Right atrium auricular region (tissue), 2 donors: ENCODE results near the gene PLCH1. TPM values are rescaled to one million over a fixed set of nuclear protein-coding genes. Genes with fewer than 3 reads are reported as not detected.

Experiments
- DNase-seq: peaks from one replicate; pipeline ENCODE4 v3.0.0-alpha.2; 2019; ENCODE audit warnings: low spot score
- H3K27ac ChIP-seq, 2 donors: fragments of 200-600 bp; sonication (generic); 1 replicate in 1 of 2; 2 replicates in 1 of 2; pipeline ENCODE4 v1.5.1; 2016 to 2019
- H3K27me3 ChIP-seq, 2 donors: fragments of 200-600 bp; sonication (generic); one replicate each; pipeline versions ENCODE4 v1.5.1 to v1.6.0; 2017 to 2019
- H3K36me3 ChIP-seq: fragments of 200-600 bp; sonication (generic); one replicate; pipeline ENCODE4 v1.5.1; 2016
- H3K4me1 ChIP-seq, 2 donors: fragments of 200-600 bp; sonication (generic); one replicate each; pipeline versions ENCODE4 v1.5.1 to v1.6.0; 2017 to 2019
- H3K4me3 ChIP-seq, 2 donors: fragments of 200-600 bp; sonication (generic); 1 replicate in 1 of 2; 2 replicates in 1 of 2; pipeline ENCODE4 v1.5.1; 2017 to 2019; ENCODE audit warnings: mild to moderate bottlenecking in 1 of 2, moderate library complexity in 1 of 2
- H3K9me3 ChIP-seq, 2 donors: fragments of 200-600 bp; sonication (generic); one replicate each; pipeline ENCODE4 v1.5.1; 2019
- CTCF ChIP-seq, 2 donors: fragments of 200-600 bp; sonication (generic); IDR thresholded peaks; one replicate each; pipeline ENCODE4 v1.5.1; 2019; ENCODE audit warnings: antibody characterized with exemption in 2 of 2
- total RNA-seq, 2 donors: library from RNA; depleted of rRNA; stranded (reverse); fragments of >200 nt; gene quantifications; one replicate each; pipeline ENCODE4 v1.1.0, GENCODE V29; 2016

Gene PLCH1
- total RNA-seq, 2 donors from 2014 or later: 1.4 to 1.5 TPM

GRCh38 chr3:155453512-155453911 is 291.4 kb downstream of the PLCH1 start:
- H3K27ac ChIP-seq: no peak overlapping the region
- no peak for TF ChIP-seq CTCF (IDR thresholded peaks at IDR 0.05)
- no peaks in the 10 kb centered on the region for H3K27me3 ChIP-seq
- no peaks in the 10 kb centered on the region for H3K9me3 ChIP-seq
- DNase-seq: no peak
- no peaks in the 10 kb centered on the region for H3K36me3 ChIP-seq
- no peak overlapping the region for H3K4me3 ChIP-seq
- peaks cover 0 to 5% of the 10 kb centered on the region in 2 donors for H3K4me1 ChIP-seq

- Histone ChIP-seq H3K4me3 (no peak overlapping the region), H3K27me3 (no peaks in the 10 kb centered on the region), H3K36me3 (no peaks in the 10 kb centered on the region), H3K4me1 (peaks cover 0 to 5% of the 10 kb centered on the region in 2 donors), H3K9me3 (no peaks in the 10 kb centered on the region), H3K27ac (no peak overlapping the region)
- DNase-seq: no peak
- no peak for TF ChIP-seq CTCF (IDR thresholded peaks at IDR 0.05)
Measured at GRCh38 chr3:155449613-155450267, 295.1 kb downstream of the PLCH1 start.

- no peak for DNase-seq
- no peak overlapping the region for H3K4me3 ChIP-seq
- no peak overlapping the region for H3K27ac ChIP-seq
- peaks cover 0 to 5% of the 10 kb centered on the region in 2 donors for H3K4me1 ChIP-seq
- H3K36me3 ChIP-seq: no peaks in the 10 kb centered on the region
- no peak for TF ChIP-seq CTCF (IDR thresholded peaks at IDR 0.05)
- H3K27me3 ChIP-seq: no peaks in the 10 kb centered on the region
- no peaks in the 10 kb centered on the region for H3K9me3 ChIP-seq
Measured at GRCh38 chr3:155448531-155448930, 296.3 kb downstream of the PLCH1 start.

- Histone ChIP-seq H3K9me3 (no peaks in the 10 kb centered on the region), H3K36me3 (no peaks in the 10 kb centered on the region), H3K27ac (no peak overlapping the region), H3K4me3 (no peak overlapping the region), H3K27me3 (no peaks in the 10 kb centered on the region), H3K4me1 (peaks cover 0 to 5% of the 10 kb centered on the region in 2 donors)
- no peak for TF ChIP-seq CTCF (IDR thresholded peaks at IDR 0.05)
- DNase-seq: no peak
Measured at GRCh38 chr3:155446366-155446765, 298.5 kb downstream of the PLCH1 start.

- no peak overlapping the region for H3K4me3 ChIP-seq
- TF ChIP-seq CTCF (IDR thresholded peaks at IDR 0.05): no peak
- H3K9me3 ChIP-seq: no peaks in the 10 kb centered on the region
- H3K36me3 ChIP-seq: no peaks in the 10 kb centered on the region
- no peak for DNase-seq
- no peak overlapping the region for H3K27ac ChIP-seq
- H3K4me1 ChIP-seq: peaks cover 0 to 5% of the 10 kb centered on the region in 2 donors
- H3K27me3 ChIP-seq: no peaks in the 10 kb centered on the region
Measured at GRCh38 chr3:155444771-155445170, 300.1 kb downstream of the PLCH1 start.

GRCh38 chr3:155443815-155444214 is 301.1 kb downstream of the PLCH1 start:
- no peaks in the 10 kb centered on the region for H3K27me3 ChIP-seq
- no peak for TF ChIP-seq CTCF (IDR thresholded peaks at IDR 0.05)
- peaks cover 0 to 2% of the 10 kb centered on the region in 2 donors for H3K4me1 ChIP-seq
- H3K9me3 ChIP-seq: no peaks in the 10 kb centered on the region
- no peak overlapping the region for H3K27ac ChIP-seq
- DNase-seq: no peak
- H3K36me3 ChIP-seq: no peaks in the 10 kb centered on the region
- no peak overlapping the region for H3K4me3 ChIP-seq
